HepG2 (cell line): ENCODE data around the gene NEDD4L. TPM values are rescaled to one million over a fixed set of nuclear protein-coding genes. Genes with fewer than 3 reads are reported as not detected.
A peak's percentile ranks its signal among the peaks of the same experiment; 100 is the strongest.

Experiments used
- CSRNP1 ChIP-seq: sonication (generic); formaldehyde crosslinking; IDR thresholded peaks from 2 replicates; pipeline ENCODE4 v1.8.1; 2023; ENCODE audit warnings: mild to moderate bottlenecking, missing genetic modification reagents
- EEA1 ChIP-seq: sonication (generic); formaldehyde crosslinking; IDR thresholded peaks from 2 replicates; pipeline ENCODE4 v1.5.1; 2020; ENCODE audit warnings: mild to moderate bottlenecking, missing genetic modification reagents, borderline replicate concordance
- EED ChIP-seq: sonication (generic); formaldehyde crosslinking; IDR thresholded peaks from 2 replicates; pipeline ENCODE4 v1.5.0; 2020; ENCODE audit warnings: mild to moderate bottlenecking, missing genetic modification reagents
- EP300 ChIP-seq, 3 experiments: sonication (generic) in 1 of 3; formaldehyde crosslinking in 1 of 3; IDR thresholded peaks; 2 replicates each; pipeline versions ENCODE4 v1.5.1 to v1.6.1; 2011 to 2020; ENCODE audit warnings: low read depth in 2 of 3, low read length in 2 of 3, borderline replicate concordance in 1 of 3, improper control_type of control experiment in 1 of 3, mild to moderate bottlenecking in 1 of 3, missing genetic modification reagents in 1 of 3, moderate library complexity in 1 of 3
- HNF4A ChIP-seq: sonication (generic); formaldehyde crosslinking; IDR thresholded peaks from 2 replicates; pipeline ENCODE4 v1.4.0; 2020; ENCODE audit warnings: missing genetic modification reagents
- HOXA3 ChIP-seq: sonication (generic); formaldehyde crosslinking; IDR thresholded peaks from 2 replicates; pipeline ENCODE4 v1.5.0; 2020; ENCODE audit warnings: missing genetic modification reagents
- NFYC ChIP-seq: IDR thresholded peaks from 2 replicates; pipeline ENCODE4 v1.6.1; 2016; ENCODE audit warnings: missing genetic modification reagents, missing compliant biosample characterization
- STAG1 ChIP-seq: sonication (generic); formaldehyde crosslinking; IDR thresholded peaks from 2 replicates; pipeline ENCODE4 v1.4.0; 2020; ENCODE audit warnings: missing genetic modification reagents
- TAF1 ChIP-seq: sonication (generic); formaldehyde crosslinking; IDR thresholded peaks from 2 replicates; pipeline ENCODE4 v1.4.0; 2020; ENCODE audit warnings: missing genetic modification reagents
- THRA ChIP-seq: sonication (generic); formaldehyde crosslinking; IDR thresholded peaks from 2 replicates; pipeline ENCODE4 v1.4.0; 2020; ENCODE audit warnings: missing genetic modification reagents, borderline replicate concordance
- YY1 ChIP-seq: IDR thresholded peaks from 2 replicates; pipeline ENCODE4 v1.6.1; 2011; ENCODE audit warnings: low read length, low read depth, moderate library complexity, mild to moderate bottlenecking; ENCODE audit not compliant: insufficient read depth, insufficient replicate concordance
- ZBED4 ChIP-seq: sonication (generic); formaldehyde crosslinking; IDR thresholded peaks from 2 replicates; pipeline ENCODE4 v1.4.0; 2020; ENCODE audit warnings: missing genetic modification reagents, borderline replicate concordance
- ZBTB1 ChIP-seq: sonication (generic); formaldehyde crosslinking; IDR thresholded peaks from 2 replicates; pipeline ENCODE4 v1.4.0; 2020; ENCODE audit warnings: missing genetic modification reagents, borderline replicate concordance
- ZFP36L1 ChIP-seq: sonication (generic); formaldehyde crosslinking; IDR thresholded peaks from 2 replicates; pipeline ENCODE4 v1.8.0; 2022; ENCODE audit warnings: mild to moderate bottlenecking, missing genetic modification reagents, moderate library complexity
- ZFX ChIP-seq: sonication (generic); formaldehyde crosslinking; IDR thresholded peaks from 2 replicates; pipeline ENCODE4 v1.4.0; 2020; ENCODE audit warnings: mild to moderate bottlenecking, low read depth, missing genetic modification reagents, moderate library complexity
- ZMYM4 ChIP-seq: sonication (generic); formaldehyde crosslinking; IDR thresholded peaks from 2 replicates; pipeline ENCODE4 v1.8.1; 2023; ENCODE audit warnings: mild to moderate bottlenecking, missing genetic modification reagents
- ZNF451 ChIP-seq: sonication (generic); formaldehyde crosslinking; IDR thresholded peaks from 2 replicates; pipeline ENCODE4 v1.5.0; 2020; ENCODE audit warnings: mild to moderate bottlenecking, missing genetic modification reagents
- ZNF557 ChIP-seq: sonication (generic); formaldehyde crosslinking; IDR thresholded peaks from 2 replicates; pipeline ENCODE4 v1.4.0; 2020; ENCODE audit warnings: missing genetic modification reagents
- ZSCAN12 ChIP-seq: sonication (generic); formaldehyde crosslinking; IDR thresholded peaks from 2 replicates; pipeline ENCODE4 v1.9.0; 2021; ENCODE audit warnings: mild to moderate bottlenecking, missing genetic modification reagents
- polyA plus RNA-seq, 8 experiments: library from polyadenylated mRNA; depleted of rRNA in 3 of 8; stranded (reverse) in 7 of 8; unstranded in 1 of 8; fragments of >200 nt; fragmentation: Illumina TruSeq in 4 of 8; extraction: Trizol in 4 of 8; gene quantifications; 2 replicates each; pipeline versions ENCODE4 v1.2.1 to v1.2.3, GENCODE V29; 2011 to 2016; ENCODE audit warnings: low read depth in 4 of 8, missing spikeins in 1 of 8, mixed read lengths in 1 of 8; ENCODE audit not compliant: insufficient read depth in 1 of 8
- total RNA-seq, 5 experiments: library from RNA; depleted of rRNA; stranded (reverse); fragments of >200 nt; fragmentation: Illumina TruSeq; extraction: Trizol; gene quantifications; 2 replicates each; pipeline ENCODE4 v1.2.3, GENCODE V29; 2016; ENCODE audit warnings: low read depth in 1 of 5

Gene NEDD4L
- total and polyA plus RNA-seq, 2 of the 13 experiments (the other 11 are each of a cell fraction or from before 2014, with no cell fraction given), result 168 to 390 TPM

GRCh38 chr18:58429442-58429841 lies 385.4 kb downstream of the NEDD4L start (continued):
- TF ChIP-seq EP300 (IDR thresholded peaks at IDR 0.05; ENCODE audit: low read depth in 2 of 2, low read length in 2 of 2), result no peak
- no peak for TF ChIP-seq EP300 (CRISPR knock-in tag; IDR thresholded peaks at IDR 0.05; ENCODE audit: borderline replicate concordance)
- no peak for TF ChIP-seq EED (CRISPR knock-in tag)
- TF ChIP-seq ZMYM4, result peak; percentile 35; the same call in 1 of the 2 replicates
- TF ChIP-seq CSRNP1 (CRISPR knock-in tag), result no peak
- no peak for TF ChIP-seq EEA1 (CRISPR knock-in tag)
- TF ChIP-seq ZSCAN12 (CRISPR knock-in tag), result no peak
- no peak for TF ChIP-seq ZNF451 (CRISPR knock-in tag)
- TF ChIP-seq ZBED4 (CRISPR knock-in tag), result no peak
- 0 out of 2 replicates have a peak, but pooled peaks have one; percentile 21 for TF ChIP-seq ZFX (CRISPR knock-in tag)
- TF ChIP-seq THRA (CRISPR knock-in tag), result no peak
- TF ChIP-seq ZFP36L1 (CRISPR knock-in tag), result no peak
- peak; percentile 67 for TF ChIP-seq HNF4A (CRISPR knock-in tag)
- no peak for TF ChIP-seq TAF1 (CRISPR knock-in tag)
- TF ChIP-seq ZNF557 (CRISPR knock-in tag), result no peak
- TF ChIP-seq HOXA3 (CRISPR knock-in tag), result 0 out of 2 replicates have a peak, but pooled peaks have one; percentile 27
- no peak for TF ChIP-seq NFYC (CRISPR knock-in tag)
- no peak for TF ChIP-seq ZBTB1 (CRISPR knock-in tag)
- TF ChIP-seq STAG1 (CRISPR knock-in tag), result no peak
- no peak for TF ChIP-seq YY1
